ENCODE data around the gene PCGF1.

The PCGF1 gene

DNA sequence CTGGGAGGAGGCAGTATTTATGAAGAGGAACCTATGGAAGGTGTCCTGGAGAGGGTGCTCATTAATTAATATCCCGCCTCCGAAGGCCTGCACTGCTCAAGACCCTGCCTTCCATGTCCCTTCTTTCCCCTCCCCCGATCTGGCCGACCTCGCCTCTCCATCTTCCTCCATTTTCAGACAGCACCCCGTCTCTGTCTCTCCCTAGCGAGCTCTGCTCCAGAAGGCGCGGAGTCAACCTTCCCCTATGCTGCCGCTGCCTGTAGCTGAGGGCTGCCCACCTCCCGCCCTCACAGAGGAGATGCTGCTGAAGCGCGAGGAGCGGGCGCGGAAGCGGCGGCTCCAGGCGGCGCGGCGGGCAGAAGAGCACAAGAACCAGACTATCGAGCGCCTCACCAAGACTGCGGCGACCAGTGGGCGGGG, 50.4 kb downstream of the PCGF1 start:
- Histone ChIP-seq H3K36me3 (ENCODE audit: control insufficient read depth in 2 of 2, insufficient read depth in 2 of 2, low read length in 2 of 2) (peaks cover 0 to 6% of the 10 kb centered on the region in 2 donors), H3K9me3 (ENCODE audit: control insufficient read depth in 2 of 2, low read length in 2 of 2) (no peaks in the 10 kb centered on the region), H3K27me3 (ENCODE audit: control insufficient read depth in 1 of 2, insufficient read depth in 2 of 2, low read length in 2 of 2) (peaks cover 0 to 4% of the 10 kb centered on the region in 2 donors), H3K4me1 (ENCODE audit: control insufficient read depth, insufficient read depth, low read length) (peaks cover 40% of the 10 kb centered on the region), H3K9ac (ENCODE audit: low read length in 2 of 2) (peak overlapping the region; percentile 60 to 92), H3K27ac (ENCODE audit: low read length) (peak overlapping the region; percentile 95), H3K4me3 (ENCODE audit: low read length in 2 of 2) (peak overlapping the region; percentile 95 to 97)

Data from stomach smooth muscle (tissue), 2 donors.